ENCODE data around the gene CYP4Z1. TPM values are rescaled to one million over a fixed set of nuclear protein-coding genes. Genes with fewer than 3 reads are reported as not detected.
"Not testable (repeated sequence)": the region's sequence is repeated elsewhere in the genome, so short reads cannot be mapped to it uniquely, and the experiment has no call there.

Gene CYP4Z1
- total RNA-seq, 1 experiment from 2014 or later, result not detected

DNA sequence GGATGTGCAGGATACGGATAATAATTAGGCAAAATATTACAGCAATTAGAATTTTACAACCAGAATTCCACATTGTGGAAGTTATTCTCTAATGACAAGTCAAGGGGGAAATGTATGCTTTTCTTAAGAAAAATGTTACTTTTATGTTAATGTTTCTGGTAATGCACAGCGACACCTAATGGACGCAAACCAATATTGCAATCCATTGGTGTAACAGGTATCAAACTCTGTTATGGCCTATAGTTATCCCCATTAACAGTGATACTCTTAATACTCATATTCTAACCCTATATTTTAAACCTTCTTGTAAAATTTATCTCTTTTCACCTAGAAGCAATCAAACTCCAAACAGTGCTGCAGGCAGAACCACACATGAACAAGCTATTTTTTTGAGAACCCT is 22.3 kb downstream of the CYP4Z1 start:
- CTCF ChIA-PET; BruUV-seq (replicated peaks); H3K4me1 ChIP-seq; H3K36me3 ChIP-seq (ENCODE audit: control insufficient read depth, insufficient read depth, low read length); intact Hi-C loops (cut with micrococcal nuclease; ENCODE audit: unreplicated experiment); H3K9me3 ChIP-seq; H3K27me3 ChIP-seq (replicated peaks; ENCODE audit: control insufficient read depth, insufficient read depth, low read length); H3K36me3 Mint-ChIP-seq (ENCODE audit: insufficient read depth, unreplicated experiment); H3K27me3 Mint-ChIP-seq (ENCODE audit: insufficient read depth, unreplicated experiment); H3K4me3 ChIP-seq (ENCODE audit: low read depth, low read length); H3K9me3 Mint-ChIP-seq (ENCODE audit: unreplicated experiment); H3K4me3 Mint-ChIP-seq (ENCODE audit: unreplicated experiment); POLR2A ChIA-PET; H3K4me1 Mint-ChIP-seq (ENCODE audit: low read depth, unreplicated experiment); H3K27ac Mint-ChIP-seq (ENCODE audit: unreplicated experiment): not testable (repeated sequence)
- DNase-seq, result peak in 1 of 2 experiments; percentile 38
- TF ChIP-seq, protein P1, sequence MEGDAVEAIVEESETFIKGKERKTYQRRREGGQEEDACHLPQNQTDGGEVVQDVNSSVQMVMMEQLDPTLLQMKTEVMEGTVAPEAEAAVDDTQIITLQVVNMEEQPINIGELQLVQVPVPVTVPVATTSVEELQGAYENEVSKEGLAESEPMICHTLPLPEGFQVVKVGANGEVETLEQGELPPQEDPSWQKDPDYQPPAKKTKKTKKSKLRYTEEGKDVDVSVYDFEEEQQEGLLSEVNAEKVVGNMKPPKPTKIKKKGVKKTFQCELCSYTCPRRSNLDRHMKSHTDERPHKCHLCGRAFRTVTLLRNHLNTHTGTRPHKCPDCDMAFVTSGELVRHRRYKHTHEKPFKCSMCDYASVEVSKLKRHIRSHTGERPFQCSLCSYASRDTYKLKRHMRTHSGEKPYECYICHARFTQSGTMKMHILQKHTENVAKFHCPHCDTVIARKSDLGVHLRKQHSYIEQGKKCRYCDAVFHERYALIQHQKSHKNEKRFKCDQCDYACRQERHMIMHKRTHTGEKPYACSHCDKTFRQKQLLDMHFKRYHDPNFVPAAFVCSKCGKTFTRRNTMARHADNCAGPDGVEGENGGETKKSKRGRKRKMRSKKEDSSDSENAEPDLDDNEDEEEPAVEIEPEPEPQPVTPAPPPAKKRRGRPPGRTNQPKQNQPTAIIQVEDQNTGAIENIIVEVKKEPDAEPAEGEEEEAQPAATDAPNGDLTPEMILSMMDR (IDR thresholded peaks at IDR 0.05; ENCODE audit: insufficient read depth in 1 of 2, low read depth in 1 of 2, low read length in 1 of 2, severe bottlenecking in 1 of 2, unreplicated experiment in 1 of 2), result peak; percentile 20 to 47

DNA sequence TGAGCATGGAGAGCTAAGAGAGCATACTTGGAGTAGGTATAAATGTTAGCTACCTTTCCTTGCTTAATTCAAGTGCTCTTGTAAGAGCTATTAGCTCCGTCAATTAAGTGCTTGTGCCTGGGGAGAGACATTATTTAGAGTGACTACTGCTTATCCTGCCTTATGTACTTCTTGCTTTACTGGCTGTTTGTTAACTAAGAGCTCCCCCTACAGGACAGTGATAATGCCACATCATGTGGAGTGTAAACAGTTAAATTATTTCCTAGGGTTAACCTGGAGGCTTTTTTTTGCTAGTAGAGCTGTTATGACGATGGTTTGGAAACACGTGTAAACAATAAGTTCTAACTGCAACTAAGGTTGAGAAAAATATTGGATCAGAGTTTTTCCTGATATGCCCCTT is 24.4 kb downstream of the CYP4Z1 start:
- BruUV-seq (replicated peaks); H3K9me3 ChIP-seq; DNase-seq; H3K27me3 ChIP-seq (replicated peaks; ENCODE audit: control insufficient read depth, insufficient read depth, low read length); intact Hi-C loops (cut with micrococcal nuclease; ENCODE audit: unreplicated experiment); H3K27me3 Mint-ChIP-seq (ENCODE audit: insufficient read depth, unreplicated experiment); H3K4me3 Mint-ChIP-seq (ENCODE audit: unreplicated experiment); H3K4me3 ChIP-seq (ENCODE audit: low read depth, low read length); H3K4me1 Mint-ChIP-seq (ENCODE audit: low read depth, unreplicated experiment); H3K27ac Mint-ChIP-seq (ENCODE audit: unreplicated experiment); POLR2A ChIA-PET; H3K4me1 ChIP-seq; H3K9me3 Mint-ChIP-seq (ENCODE audit: unreplicated experiment); H3K36me3 Mint-ChIP-seq (ENCODE audit: insufficient read depth, unreplicated experiment); H3K36me3 ChIP-seq (ENCODE audit: control insufficient read depth, insufficient read depth, low read length): not testable (repeated sequence)
- CTCF ChIA-PET, result interaction anchor here (0.6 kb wide), 1 partner anchor 344 kb away, joined by 4 read pairs; no protein-coding TSS in a partner anchor

DNA sequence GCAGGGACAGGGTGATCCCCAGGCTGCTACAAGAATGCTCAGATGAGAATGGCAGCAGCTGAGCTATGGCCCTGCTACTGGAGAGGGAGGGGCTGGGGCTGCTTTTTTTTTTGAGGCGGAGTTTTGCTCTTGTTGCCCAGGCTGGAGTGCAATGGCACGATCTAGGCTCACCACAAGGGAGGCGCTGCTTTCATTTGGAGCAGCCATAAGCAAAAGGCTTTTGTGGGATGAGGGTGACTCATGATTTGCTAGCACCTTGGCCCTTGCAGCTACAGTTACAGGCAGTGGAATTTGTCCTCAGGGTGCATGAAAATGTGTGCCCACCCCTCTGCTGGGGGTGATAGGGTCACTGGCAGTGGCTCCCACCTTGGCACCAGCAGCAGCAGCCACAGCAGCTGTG is 37.8 kb downstream of the CYP4Z1 start:
- DNase-seq, result no peak
- intact Hi-C loops (cut with micrococcal nuclease; ENCODE audit: unreplicated experiment), result no loop called here
- POLR2A ChIA-PET, result no interaction called here
- H3K27ac Mint-ChIP-seq (ENCODE audit: unreplicated experiment), result no peak overlapping the region
- no peak overlapping the region for H3K4me3 ChIP-seq (ENCODE audit: low read depth, low read length)
- H3K9me3 ChIP-seq, result no peaks in the 10 kb centered on the region
- no peak overlapping the region for H3K4me3 Mint-ChIP-seq (ENCODE audit: unreplicated experiment)
- peaks cover 15% of the 10 kb centered on the region for H3K9me3 Mint-ChIP-seq (ENCODE audit: unreplicated experiment)
- peaks cover 3% of the 10 kb centered on the region for H3K27me3 Mint-ChIP-seq (ENCODE audit: insufficient read depth, unreplicated experiment)
- no peaks in the 10 kb centered on the region for H3K36me3 ChIP-seq (ENCODE audit: control insufficient read depth, insufficient read depth, low read length)
- TF ChIP-seq, protein P1 (IDR thresholded peaks at IDR 0.05; ENCODE audit: insufficient read depth in 1 of 2, low read depth in 1 of 2, low read length in 1 of 2, severe bottlenecking in 1 of 2, unreplicated experiment in 1 of 2), result no peak
- no TSS peak for BruUV-seq (replicated peaks)
- no peaks in the 10 kb centered on the region for H3K4me1 Mint-ChIP-seq (ENCODE audit: low read depth, unreplicated experiment)
- no peaks in the 10 kb centered on the region for H3K36me3 Mint-ChIP-seq (ENCODE audit: insufficient read depth, unreplicated experiment)
- H3K27me3 ChIP-seq (replicated peaks; ENCODE audit: control insufficient read depth, insufficient read depth, low read length), result no peaks in the 10 kb centered on the region
- CTCF ChIA-PET, result no interaction called here
- no peaks in the 10 kb centered on the region for H3K4me1 ChIP-seq

DNA sequence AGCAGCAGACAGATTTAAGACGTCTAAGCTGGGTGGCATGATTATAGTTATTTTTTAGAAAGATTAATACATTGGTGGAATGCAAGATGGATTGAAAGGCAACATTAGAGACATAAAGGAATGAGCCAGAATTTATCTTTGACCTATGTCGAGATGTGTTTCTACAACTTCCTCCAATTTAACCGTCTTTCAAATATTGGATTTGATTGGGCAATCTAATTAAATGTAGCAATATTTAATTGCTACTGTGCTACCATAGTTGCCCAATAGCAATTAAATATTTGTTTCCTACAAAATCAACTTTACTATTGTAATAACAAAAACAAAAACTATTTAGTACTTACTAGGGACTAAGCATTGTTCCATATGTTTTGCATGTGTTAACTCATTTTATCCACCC is 39.8 kb downstream of the CYP4Z1 start:
- Mint-ChIP-seq H3K9me3 (ENCODE audit: unreplicated experiment) (peaks cover 9% of the 10 kb centered on the region), H3K27me3 (ENCODE audit: insufficient read depth, unreplicated experiment) (no peaks in the 10 kb centered on the region), H3K36me3 (ENCODE audit: insufficient read depth, unreplicated experiment) (no peaks in the 10 kb centered on the region), H3K27ac (ENCODE audit: unreplicated experiment) (no peak overlapping the region), H3K4me1 (ENCODE audit: low read depth, unreplicated experiment) (no peaks in the 10 kb centered on the region), H3K4me3 (ENCODE audit: unreplicated experiment) (no peak overlapping the region)
- H3K4me3 ChIP-seq (ENCODE audit: low read depth, low read length), result no peak overlapping the region
- POLR2A ChIA-PET, result no interaction called here
- BruUV-seq (replicated peaks), result no TSS peak
- H3K27me3 ChIP-seq (replicated peaks; ENCODE audit: control insufficient read depth, insufficient read depth, low read length), result no peaks in the 10 kb centered on the region
- intact Hi-C loops (cut with micrococcal nuclease; ENCODE audit: unreplicated experiment), result no loop called here
- TF ChIP-seq, protein P1 (IDR thresholded peaks at IDR 0.05; ENCODE audit: insufficient read depth in 1 of 2, low read depth in 1 of 2, low read length in 1 of 2, severe bottlenecking in 1 of 2, unreplicated experiment in 1 of 2), result no peak
- CTCF ChIA-PET, result no interaction called here
- no peaks in the 10 kb centered on the region for H3K9me3 ChIP-seq
- no peaks in the 10 kb centered on the region for H3K4me1 ChIP-seq
- no peaks in the 10 kb centered on the region for H3K36me3 ChIP-seq (ENCODE audit: control insufficient read depth, insufficient read depth, low read length)
- DNase-seq, result no peak

DNA sequence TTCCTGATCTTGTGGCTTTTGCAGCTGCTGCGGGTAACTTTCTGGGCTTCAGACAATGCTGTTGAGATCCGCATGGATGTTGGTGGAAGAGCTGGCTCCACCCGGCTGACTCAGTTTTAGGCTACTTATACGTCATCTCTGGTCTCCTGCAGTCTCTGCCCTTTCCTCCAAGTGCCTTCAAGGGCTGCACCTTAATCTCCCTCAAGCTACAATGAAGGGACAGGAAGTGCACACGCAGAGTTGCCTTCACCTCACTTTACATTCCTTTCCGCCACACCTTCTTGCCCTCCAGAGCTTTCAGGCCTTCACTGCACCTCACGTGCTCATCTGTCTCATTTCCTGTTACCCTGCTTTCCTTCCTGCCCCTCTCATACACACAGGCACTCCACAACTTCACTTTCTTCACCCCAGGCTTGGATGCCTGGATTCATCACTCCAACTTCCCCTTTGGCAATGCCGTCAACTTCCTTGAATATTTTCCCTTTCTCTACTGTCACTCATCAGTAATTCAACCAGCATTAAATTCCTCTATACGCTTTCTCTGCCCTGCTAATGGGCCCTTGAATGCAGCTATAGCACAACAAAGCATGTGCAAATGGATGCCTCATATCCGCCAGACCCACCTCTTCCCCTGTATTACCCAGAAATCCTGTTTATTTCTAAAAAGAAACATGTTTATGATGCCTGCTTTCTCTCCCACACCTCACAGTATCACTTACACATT is 41.0 kb downstream of the CYP4Z1 start:
- CTCF ChIA-PET, result interaction anchor here (0.5 kb wide), 1 partner anchor 23 kb away, joined by 4 read pairs; no protein-coding TSS in a partner anchor
- DNase-seq, result peak; percentile 3 to 47
- H3K4me1 Mint-ChIP-seq (ENCODE audit: low read depth, unreplicated experiment); BruUV-seq (replicated peaks); H3K4me1 ChIP-seq; H3K27me3 Mint-ChIP-seq (ENCODE audit: insufficient read depth, unreplicated experiment); H3K9me3 Mint-ChIP-seq (ENCODE audit: unreplicated experiment); POLR2A ChIA-PET; H3K27ac Mint-ChIP-seq (ENCODE audit: unreplicated experiment); H3K27me3 ChIP-seq (replicated peaks; ENCODE audit: control insufficient read depth, insufficient read depth, low read length); H3K4me3 ChIP-seq (ENCODE audit: low read depth, low read length); H3K4me3 Mint-ChIP-seq (ENCODE audit: unreplicated experiment); H3K36me3 ChIP-seq (ENCODE audit: control insufficient read depth, insufficient read depth, low read length); H3K36me3 Mint-ChIP-seq (ENCODE audit: insufficient read depth, unreplicated experiment); intact Hi-C loops (cut with micrococcal nuclease; ENCODE audit: unreplicated experiment); H3K9me3 ChIP-seq: not testable (repeated sequence)

Measured in Caco-2 (cell line).